ENCODE data around the gene MAP4K3. TPM values are rescaled to one million over a fixed set of nuclear protein-coding genes. Genes with fewer than 3 reads are reported as not detected.

MAP4K3 gene
- total and polyA plus RNA-seq, 2 of the 8 experiments (the other 6 are each of a cell fraction or from before 2014, with no cell fraction given), result 11.4 to 63.0 TPM

DNA sequence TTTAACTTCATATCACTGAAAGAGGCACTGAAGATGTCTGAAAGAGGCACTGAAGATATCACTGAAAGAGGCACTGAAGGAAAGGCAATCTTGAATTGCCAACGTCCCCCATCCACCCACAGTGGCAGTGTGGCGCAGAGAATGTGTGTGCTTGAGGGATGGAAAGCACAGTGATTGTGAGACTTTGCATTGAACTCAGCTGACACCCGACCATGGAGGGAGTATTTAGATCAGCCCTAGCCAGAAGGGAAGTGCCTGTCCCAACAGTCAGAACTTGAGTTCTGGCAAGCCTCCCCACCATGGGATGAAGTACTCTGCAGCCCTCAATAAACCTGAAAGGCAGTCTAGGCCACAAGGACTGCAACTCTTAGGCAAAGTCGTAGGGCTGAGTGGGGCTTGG lies 33.8 kb downstream of the MAP4K3 start:
- WGBS, 2 experiments (ENCODE audit: extremely low coverage in 1 of 2, insufficient coverage in 1 of 2, insufficient read length in 1 of 2, insufficient replicate concordance in 2 of 2, low coverage in 1 of 2, low lambda C conversion rate in 2 of 2, missing lambda C conversion rate in 1 of 2), result 77% methylated on average over 4 of the region's 4 CpGs; no CpG with 5 or more reads in 1 of the 2 experiments
- Histone ChIP-seq H3K79me1 (ENCODE audit: low read depth, low read length) (peaks cover 7% of the 10 kb centered on the region), H3K56ac (replicated peaks; ENCODE audit: insufficient read length, low read depth, low read length) (no peak overlapping the region), H4K20me1 (replicated peaks in 1 of 2; ENCODE audit: control insufficient read depth in 1 of 2, insufficient read depth in 2 of 2, low read length in 2 of 2) (peaks cover 0 to 4% of the 10 kb centered on the region in 2 experiments), H2BK20ac (ENCODE audit: low read length) (no peak overlapping the region; the same call in 1 of the 2 replicates), H2BK5ac (ENCODE audit: low read depth, low read length) (no peak overlapping the region), H3K4me3 (ENCODE audit: extremely low read depth in 1 of 4, insufficient read depth in 2 of 4, low read depth in 3 of 4, low read length in 4 of 4) (no peak overlapping the region), H4K8ac (ENCODE audit: extremely low read depth, insufficient read depth, low read length) (no peak overlapping the region), H2AFZ (ENCODE audit: low read length) (no peak overlapping the region), H4K91ac (replicated peaks; ENCODE audit: insufficient read length, low read length) (peak overlapping the region; percentile 22), H2BK120ac (replicated peaks; ENCODE audit: low read depth, low read length) (no peak overlapping the region), H3K9ac (replicated peaks in 1 of 4; ENCODE audit: extremely low read depth in 1 of 4, low read depth in 3 of 4, low read length in 3 of 4) (no peak overlapping the region), H2AK5ac (ENCODE audit: low read depth, low read length) (peak overlapping the region; percentile 20; the same call in 1 of the 2 replicates), H3K79me2 (ENCODE audit: control insufficient read depth in 1 of 2, insufficient read depth in 2 of 2, low read length in 2 of 2) (peaks cover 12 to 99% of the 10 kb centered on the region in 2 experiments), H3K27me3 (replicated peaks in 1 of 4; ENCODE audit: control insufficient read depth in 3 of 4, extremely low read depth in 1 of 4, insufficient read depth in 3 of 4, low read length in 3 of 4) (no peaks in the 10 kb centered on the region), H4K5ac (ENCODE audit: insufficient read length, low read depth, low read length) (no peak overlapping the region), H3K4me2 (ENCODE audit: insufficient read depth in 1 of 2, low read depth in 2 of 2, low read length in 2 of 2) (no peak overlapping the region), H3K4ac (replicated peaks; ENCODE audit: insufficient read length, low read depth, low read length) (no peak overlapping the region), H3K14ac (ENCODE audit: insufficient read length) (no peak overlapping the region), H3K27ac (ENCODE audit: low read depth, low read length) (no peak overlapping the region), H2BK15ac (ENCODE audit: low read length) (no peak overlapping the region), H2BK12ac (ENCODE audit: low read depth, low read length) (no peak overlapping the region), H3K23ac (ENCODE audit: insufficient read length) (no peak overlapping the region), H3K9me3 (ENCODE audit: insufficient read depth in 2 of 2, low read depth in 1 of 2, low read length in 1 of 2) (no peaks in the 10 kb centered on the region), H3K4me1 (replicated peaks in 1 of 4; ENCODE audit: control insufficient read depth in 3 of 4, insufficient read depth in 4 of 4, low read length in 3 of 4) (peaks cover 0 to 20% (median 6%) of the 10 kb centered on the region in 4 experiments; a peak in 6 of 7 replicates), H3K23me2 (ENCODE audit: low read depth, low read length) (no peaks in the 10 kb centered on the region), H3K36me3 (ENCODE audit: control insufficient read depth in 2 of 4, insufficient read depth in 4 of 4, low read length in 3 of 4) (no peaks in the 10 kb centered on the region), H3K18ac (ENCODE audit: extremely low read depth, low read length) (0 out of 2 replicates have a peak overlapping the region, but pooled peaks have one; percentile 4)
- FAIRE-seq (no peak), DNase-seq (ENCODE audit: low read depth in 1 of 2, low spot score in 2 of 2) (no peak)
- CTCF ChIA-PET (ENCODE audit: partially characterized antibody), result interaction anchor here (0.8 to 1.4 kb wide), 4 partner anchors 22 to 44 kb away, joined by 3 to 10 read pairs (median 4); partner anchors contain the start of gene MAP4K3
- TF ChIP-seq JUN (IDR thresholded peaks at IDR 0.05; ENCODE audit: low read depth, low read length) (no peak), TEAD4 (IDR thresholded peaks at IDR 0.05; ENCODE audit: low read depth, low read length) (0 out of 2 replicates have a peak, but pooled peaks have one; percentile 8), KDM1A (IDR thresholded peaks at IDR 0.05; ENCODE audit: borderline replicate concordance, low read length) (no peak), SAP30 (IDR thresholded peaks at IDR 0.05; ENCODE audit: insufficient read depth, insufficient replicate concordance, low read length) (no peak), NRF1 (IDR thresholded peaks at IDR 0.05; ENCODE audit: low read depth, low read length) (no peak), KDM5A (IDR thresholded peaks at IDR 0.05; ENCODE audit: low read length) (no peak), CEBPB (IDR thresholded peaks at IDR 0.05; ENCODE audit: low read depth, low read length) (no peak), CBX8 (IDR thresholded peaks at IDR 0.05; ENCODE audit: borderline replicate concordance, low read depth, low read length) (no peak)
- TF ChIP-seq, protein P1, sequence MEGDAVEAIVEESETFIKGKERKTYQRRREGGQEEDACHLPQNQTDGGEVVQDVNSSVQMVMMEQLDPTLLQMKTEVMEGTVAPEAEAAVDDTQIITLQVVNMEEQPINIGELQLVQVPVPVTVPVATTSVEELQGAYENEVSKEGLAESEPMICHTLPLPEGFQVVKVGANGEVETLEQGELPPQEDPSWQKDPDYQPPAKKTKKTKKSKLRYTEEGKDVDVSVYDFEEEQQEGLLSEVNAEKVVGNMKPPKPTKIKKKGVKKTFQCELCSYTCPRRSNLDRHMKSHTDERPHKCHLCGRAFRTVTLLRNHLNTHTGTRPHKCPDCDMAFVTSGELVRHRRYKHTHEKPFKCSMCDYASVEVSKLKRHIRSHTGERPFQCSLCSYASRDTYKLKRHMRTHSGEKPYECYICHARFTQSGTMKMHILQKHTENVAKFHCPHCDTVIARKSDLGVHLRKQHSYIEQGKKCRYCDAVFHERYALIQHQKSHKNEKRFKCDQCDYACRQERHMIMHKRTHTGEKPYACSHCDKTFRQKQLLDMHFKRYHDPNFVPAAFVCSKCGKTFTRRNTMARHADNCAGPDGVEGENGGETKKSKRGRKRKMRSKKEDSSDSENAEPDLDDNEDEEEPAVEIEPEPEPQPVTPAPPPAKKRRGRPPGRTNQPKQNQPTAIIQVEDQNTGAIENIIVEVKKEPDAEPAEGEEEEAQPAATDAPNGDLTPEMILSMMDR (IDR thresholded peaks at IDR 0.05; ENCODE audit: control extremely low read depth in 1 of 3, insufficient read depth in 1 of 3, low read depth in 1 of 3, low read length in 3 of 3), result peak in 1 of 3 experiments; percentile 8; a peak in 1 of 4 replicates
- POLR2A ChIA-PET (ENCODE audit: partially characterized antibody), result no interaction called here
